HT-29 (cell line): ENCODE data around the gene CD300A. TPM values are rescaled to one million over a fixed set of nuclear protein-coding genes. Genes with fewer than 3 reads are reported as not detected.
A peak's percentile ranks its signal among the peaks of the same experiment; 100 is the strongest.

ENCODE experiments used
- DNase-seq: peaks from one replicate; pipeline ENCODE4 v3.0.0-alpha.2; 2015; ENCODE audit warnings: low spot score
- total RNA-seq: library from RNA; depleted of rRNA; stranded (reverse); fragments of >200 nt; shearing (Covaris generic); gene quantifications from 2 replicates; pipeline ENCODE4 v1.2.3, GENCODE V29; 2014

Gene CD300A
- total RNA-seq, 1 experiment from 2014 or later: not detected

GRCh38 chr17:74439691-74440567, 26.5 kb upstream of the CD300A start:
- no peak for DNase-seq

- no peak for DNase-seq
Observed at GRCh38 chr17:74441537-74441936, 24.9 kb upstream of the CD300A start.

GRCh38 chr17:74442291-74442669, 24.2 kb upstream of the CD300A start:
- no peak for DNase-seq

GRCh38 chr17:74442670-74443515, 23.5 kb upstream of the CD300A start:
- DNase-seq: peak; percentile 85

GRCh38 chr17:74443516-74444296, 22.7 kb upstream of the CD300A start:
- DNase-seq: no peak

- DNase-seq: peak; percentile 33
Observed at GRCh38 chr17:74444406-74444805, 22.0 kb upstream of the CD300A start.

GRCh38 chr17:74445158-74445557, 21.3 kb upstream of the CD300A start:
- DNase-seq: no peak

- DNase-seq: no peak
Observed at GRCh38 chr17:74446551-74447500, 19.6 kb upstream of the CD300A start.

GRCh38 chr17:74447628-74448159, 18.7 kb upstream of the CD300A start:
- DNase-seq: no peak

- no peak for DNase-seq
Observed at GRCh38 chr17:74448756-74449155, 17.7 kb upstream of the CD300A start.

- no peak for DNase-seq
Observed at GRCh38 chr17:74449306-74449705, 17.1 kb upstream of the CD300A start.

- no peak for DNase-seq
Observed at GRCh38 chr17:74449773-74450172, 16.7 kb upstream of the CD300A start.

- DNase-seq: no peak
Observed at GRCh38 chr17:74450231-74450630, 16.2 kb upstream of the CD300A start.

- no peak for DNase-seq
Observed at GRCh38 chr17:74450925-74451403, 15.5 kb upstream of the CD300A start.

- DNase-seq: no peak
Observed at GRCh38 chr17:74451557-74451956, 14.9 kb upstream of the CD300A start.

GRCh38 chr17:74452033-74452840, 14.2 kb upstream of the CD300A start:
- no peak for DNase-seq

- no peak for DNase-seq
Observed at GRCh38 chr17:74452841-74453661, 13.4 kb upstream of the CD300A start.

- no peak for DNase-seq
Observed at GRCh38 chr17:74453665-74454196, 12.7 kb upstream of the CD300A start.
